Spinal cord (tissue), 10 donors: Measurements from ENCODE around the gene FBXL20. TPM values are rescaled to one million over a fixed set of nuclear protein-coding genes. Genes with fewer than 3 reads are reported as not detected.
"Not testable (repeated sequence)": the region's sequence is repeated elsewhere in the genome, so short reads cannot be mapped to it uniquely, and the experiment has no call there.

Experiments
- DNase-seq, 6 donors: peaks; one replicate each; pipeline versions ENCODE4 v3.0.0 to v3.0.0-alpha.2; 2013 to 2015; ENCODE audit warnings: low spot score in 6 of 6, low read depth in 4 of 6
- H3K27ac ChIP-seq: one replicate; pipeline ENCODE4 v1.5.1; 2013; ENCODE audit warnings: low read depth, low read length, control low read depth
- H3K27me3 ChIP-seq: one replicate; pipeline ENCODE4 v1.6.1; 2013; ENCODE audit warnings: low read length; ENCODE audit not compliant: control insufficient read depth, insufficient read depth
- H3K36me3 ChIP-seq: one replicate; pipeline ENCODE4 v1.6.1; 2013; ENCODE audit warnings: low read length; ENCODE audit not compliant: control insufficient read depth, insufficient read depth
- H3K4me1 ChIP-seq: one replicate; pipeline ENCODE4 v1.6.1; 2013; ENCODE audit warnings: low read length; ENCODE audit not compliant: control insufficient read depth, insufficient read depth
- H3K4me3 ChIP-seq: one replicate; pipeline ENCODE4 v1.5.1; 2013; ENCODE audit warnings: low read depth, low read length, control low read depth
- H3K9me3 ChIP-seq: one replicate; pipeline ENCODE4 v1.6.1; 2013; ENCODE audit warnings: low read length; ENCODE audit not compliant: control insufficient read depth, insufficient read depth
- WGBS: methylation state at CpG from one replicate; pipeline ENCODE4 v1.1.5; 2013; ENCODE audit warnings: missing lambda C conversion rate; ENCODE audit not compliant: insufficient coverage; 5-methylcytosine and 5-hydroxymethylcytosine counted together
- polyA plus RNA-seq, 2 donors: library from polyadenylated mRNA; unstranded; fragments of 120-200 nt; gene quantifications; one replicate each; pipeline ENCODE4 v1.2.1, GENCODE V29; 2013; ENCODE audit not compliant: insufficient read length in 2 of 2
- total RNA-seq, 2 donors: library from RNA; depleted of rRNA in 1 of 2; stranded (reverse); fragments of 120-200 nt in 1 of 2; fragments of >200 nt in 1 of 2; gene quantifications; one replicate each; pipeline versions ENCODE4 v1.2.3 to v1.2.4, GENCODE V29; 2013 to 2014
- donor health status: healthy.

FBXL20 gene
- total and polyA plus RNA-seq, 4 donors: 16.1 to 26.1 (median 19.1) TPM

DNA sequence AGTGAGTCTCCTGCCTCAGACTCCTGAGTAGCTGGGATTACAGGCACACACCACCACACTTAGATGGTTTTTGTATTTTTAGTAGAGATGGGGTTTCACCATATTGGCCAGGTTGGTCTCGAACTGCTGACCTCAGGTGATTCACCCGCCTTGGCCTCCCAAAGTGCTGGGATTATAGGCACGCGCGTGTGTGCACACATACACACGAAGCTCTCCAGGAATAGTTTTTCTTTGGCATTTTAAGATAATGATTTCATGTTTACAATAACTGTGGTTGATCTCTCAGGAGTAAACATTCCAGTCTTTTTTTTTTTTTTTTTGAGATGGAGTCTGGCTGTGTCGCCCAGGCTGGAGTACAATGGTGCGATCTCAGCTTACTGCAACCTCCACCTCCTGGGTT lies 123.2 kb downstream of the FBXL20 start:
- peaks cover 47% of the 10 kb centered on the region for H3K36me3 ChIP-seq
- not testable (repeated sequence) for H3K9me3 ChIP-seq, H3K27ac ChIP-seq, H3K4me3 ChIP-seq, H3K27me3 ChIP-seq, H3K4me1 ChIP-seq, DNase-seq
- WGBS: 100% methylated on average over 5 of the region's 8 CpGs

DNA sequence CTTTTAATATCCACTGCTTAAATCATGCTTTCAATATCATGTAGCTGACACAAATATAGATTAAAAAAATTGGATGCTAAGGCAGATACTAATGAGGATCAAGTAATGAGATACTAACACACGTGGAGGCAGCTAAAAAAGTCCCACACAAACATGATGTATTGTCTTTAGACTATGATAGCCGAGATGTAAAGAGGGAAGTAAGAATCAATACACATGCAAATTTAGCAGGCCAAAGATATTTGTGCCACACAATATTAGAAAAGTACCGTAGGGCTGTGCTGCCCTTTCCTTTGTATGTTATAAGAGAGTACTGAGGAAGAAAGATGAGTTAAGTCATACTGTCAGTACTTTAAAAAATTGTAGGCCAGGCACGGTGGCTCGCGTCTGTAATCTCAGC lies 124.3 kb downstream of the FBXL20 start:
- Histone ChIP-seq H3K36me3 (peaks cover 57% of the 10 kb centered on the region), H3K9me3 (no peaks in the 10 kb centered on the region), H3K4me3 (no peak overlapping the region), H3K27ac (no peak overlapping the region), H3K27me3 (no peaks in the 10 kb centered on the region), H3K4me1 (no peaks in the 10 kb centered on the region)
- WGBS: no CpG with 5 or more reads among the region's 6 CpGs
- no peak for DNase-seq

DNA sequence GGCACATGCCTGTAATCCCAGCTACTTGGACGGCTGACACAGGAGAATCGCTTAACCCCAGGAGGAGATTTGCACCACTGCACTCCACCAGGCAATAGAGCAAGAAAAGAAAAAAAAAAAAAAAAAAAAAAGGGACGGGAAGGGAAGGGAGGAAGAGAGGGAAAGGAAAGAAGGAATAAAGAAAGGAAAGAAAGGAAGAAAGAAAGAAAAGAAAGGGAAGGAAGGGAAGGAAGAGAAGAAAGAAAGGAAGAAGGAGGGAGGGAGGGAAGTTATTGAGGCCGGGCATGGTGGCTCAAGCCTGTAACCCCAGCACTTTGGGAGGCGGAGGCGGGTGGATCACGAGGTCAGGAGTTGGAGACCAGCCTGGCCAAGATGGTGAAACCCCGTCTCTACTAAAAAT lies 125.3 kb downstream of the FBXL20 start:
- Histone ChIP-seq H3K4me3 (no peak overlapping the region), H3K4me1 (no peaks in the 10 kb centered on the region), H3K27ac (no peak overlapping the region), H3K27me3 (no peaks in the 10 kb centered on the region), H3K9me3 (no peaks in the 10 kb centered on the region), H3K36me3 (peaks cover 63% of the 10 kb centered on the region)
- WGBS: 92% methylated on average over 2 of the region's 8 CpGs
- DNase-seq: no peak

DNA sequence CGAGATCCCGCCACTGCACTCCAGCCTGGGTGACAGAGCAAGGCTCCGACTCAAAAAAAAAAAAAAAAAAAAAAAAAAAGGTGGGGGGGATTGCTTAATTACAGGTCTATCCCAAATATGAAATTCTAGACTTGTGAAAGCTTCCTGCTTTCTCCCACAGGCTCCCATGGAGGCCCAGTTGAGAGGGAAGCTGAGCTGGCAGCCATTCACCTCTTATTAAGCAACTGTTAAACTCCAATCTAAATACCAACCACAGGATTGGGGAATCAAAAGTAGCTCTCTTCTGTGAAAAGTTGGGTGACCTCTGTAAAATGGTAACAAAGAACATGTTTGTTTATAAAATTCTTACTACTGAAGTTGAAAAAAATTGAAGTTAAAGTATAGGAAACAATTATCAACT lies 129.9 kb downstream of the FBXL20 start:
- no peaks in the 10 kb centered on the region for H3K9me3 ChIP-seq
- no peaks in the 10 kb centered on the region for H3K27me3 ChIP-seq
- no peak for DNase-seq
- H3K36me3 ChIP-seq: peaks cover 52% of the 10 kb centered on the region
- no peak overlapping the region for H3K4me3 ChIP-seq
- no peak overlapping the region for H3K27ac ChIP-seq
- H3K4me1 ChIP-seq: no peaks in the 10 kb centered on the region
- no CpG with 5 or more reads among the region's 3 CpGs for WGBS

DNA sequence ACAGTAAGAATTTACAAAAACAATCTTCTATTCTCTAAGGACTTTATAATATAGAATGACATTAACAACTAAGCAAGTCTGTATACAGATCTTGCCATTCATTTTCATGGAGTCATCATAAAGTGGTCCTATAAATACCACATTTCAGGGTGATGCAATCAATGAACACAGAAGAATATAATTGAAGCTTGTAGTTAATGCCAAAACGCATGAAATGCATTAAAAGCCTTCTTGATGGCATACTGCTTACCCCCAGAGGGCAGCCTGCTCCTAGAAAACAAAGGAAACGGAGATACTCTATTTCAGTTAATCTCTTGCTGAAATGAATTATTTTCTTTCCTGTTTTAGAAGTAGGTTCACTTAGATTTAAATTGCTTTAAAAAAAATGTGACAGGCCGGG lies 130.5 kb downstream of the FBXL20 start:
- Histone ChIP-seq H3K27ac (no peak overlapping the region), H3K4me1 (no peaks in the 10 kb centered on the region), H3K9me3 (no peaks in the 10 kb centered on the region), H3K36me3 (peaks cover 49% of the 10 kb centered on the region), H3K4me3 (no peak overlapping the region), H3K27me3 (no peaks in the 10 kb centered on the region)
- WGBS: no CpG with 5 or more reads among the region's 3 CpGs
- peak in 2 of 6 donors; percentile 44 to 59 for DNase-seq

DNA sequence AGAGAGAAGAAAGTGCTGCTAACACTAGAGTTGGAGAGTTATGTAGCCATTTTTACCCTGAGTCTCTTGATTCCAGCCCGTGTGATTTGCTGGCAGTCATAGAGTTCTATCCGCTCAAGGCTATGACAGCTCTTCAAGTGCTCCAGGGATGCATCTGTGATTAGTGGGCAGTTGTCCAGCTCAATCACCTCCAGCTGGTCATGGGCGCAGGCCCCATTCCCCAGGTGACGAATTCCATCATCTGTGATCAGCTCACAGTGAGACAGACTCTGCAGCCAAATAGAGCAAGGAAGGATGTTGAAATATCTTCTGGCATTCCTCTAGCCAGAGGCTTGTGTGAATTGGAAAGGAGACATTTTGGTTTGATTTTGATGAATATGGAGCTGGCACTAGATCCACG lies 137.3 kb downstream of the FBXL20 start:
- H3K4me3 ChIP-seq: no peak overlapping the region
- 74% methylated on average over 4 of the region's 5 CpGs for WGBS
- H3K27ac ChIP-seq: no peak overlapping the region
- no peaks in the 10 kb centered on the region for H3K4me1 ChIP-seq
- peak in 2 of 6 donors; percentile 33 to 59 for DNase-seq
- no peaks in the 10 kb centered on the region for H3K27me3 ChIP-seq
- H3K9me3 ChIP-seq: no peaks in the 10 kb centered on the region
- peaks cover 48% of the 10 kb centered on the region for H3K36me3 ChIP-seq

DNA sequence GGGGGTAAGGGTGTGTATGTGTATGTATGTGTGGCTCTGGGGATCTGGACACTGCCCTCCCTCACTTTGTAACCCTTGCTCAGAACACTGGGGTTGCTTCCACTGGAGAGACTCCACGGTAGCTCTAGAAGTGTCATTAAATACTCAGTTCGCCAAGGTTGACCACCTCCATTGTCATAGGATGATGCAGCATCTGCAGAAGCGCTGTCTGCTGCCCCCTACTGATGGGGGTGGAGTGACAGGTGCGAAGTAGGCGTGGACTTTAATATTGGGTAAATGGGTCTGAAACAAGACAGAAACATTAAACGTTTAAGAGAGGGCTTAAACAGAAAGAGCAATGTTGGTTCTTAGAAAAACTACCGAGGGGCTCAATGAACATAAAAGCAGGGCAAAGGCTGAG lies 140.1 kb downstream of the FBXL20 start:
- DNase-seq: no peak
- WGBS: 74% methylated on average over 6 of the region's 7 CpGs
- H3K4me1 ChIP-seq: no peaks in the 10 kb centered on the region
- H3K9me3 ChIP-seq: no peaks in the 10 kb centered on the region
- no peak overlapping the region for H3K4me3 ChIP-seq
- H3K36me3 ChIP-seq: peaks cover 41% of the 10 kb centered on the region
- no peaks in the 10 kb centered on the region for H3K27me3 ChIP-seq
- no peak overlapping the region for H3K27ac ChIP-seq

DNA sequence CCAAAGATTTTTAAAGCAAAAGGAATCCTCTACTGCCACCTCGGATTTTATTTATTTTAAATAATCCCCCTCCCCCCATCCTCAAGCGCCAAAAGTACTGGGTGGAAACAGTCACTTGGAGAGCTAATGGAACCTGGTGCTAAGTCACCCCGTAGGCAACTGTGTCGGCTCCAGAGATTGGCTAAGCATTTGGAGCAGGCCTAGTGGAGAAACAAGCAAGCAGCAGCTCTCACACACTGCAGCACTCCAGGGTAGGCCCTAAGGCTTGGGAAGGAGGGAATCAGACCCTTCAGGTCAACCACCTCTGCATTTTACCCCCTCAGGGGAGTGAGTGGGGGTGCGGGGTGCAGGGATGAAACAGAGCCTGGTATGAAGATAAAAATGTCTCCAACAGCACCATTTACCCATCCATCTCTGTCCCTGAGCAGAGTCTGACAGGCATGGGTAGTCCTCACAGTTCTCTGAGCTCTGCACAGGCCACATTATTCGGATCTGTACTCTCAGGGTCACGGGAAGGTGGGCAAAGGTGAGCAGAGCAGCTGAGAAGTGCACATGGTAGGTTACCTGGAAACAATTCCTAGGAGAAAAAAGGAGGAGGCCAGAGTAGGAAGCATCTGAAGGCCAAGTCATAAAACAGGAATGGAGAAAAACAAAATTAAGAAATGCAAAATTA lies 148.5 kb downstream of the FBXL20 start:
- DNase-seq: no peak
- H3K27me3 ChIP-seq: no peaks in the 10 kb centered on the region
- 93% methylated on average over 4 of the region's 7 CpGs for WGBS
- no peaks in the 10 kb centered on the region for H3K9me3 ChIP-seq
- peaks cover 30% of the 10 kb centered on the region for H3K36me3 ChIP-seq
- H3K4me3 ChIP-seq: no peak overlapping the region
- peaks cover 1% of the 10 kb centered on the region for H3K4me1 ChIP-seq
- H3K27ac ChIP-seq: no peak overlapping the region

DNA sequence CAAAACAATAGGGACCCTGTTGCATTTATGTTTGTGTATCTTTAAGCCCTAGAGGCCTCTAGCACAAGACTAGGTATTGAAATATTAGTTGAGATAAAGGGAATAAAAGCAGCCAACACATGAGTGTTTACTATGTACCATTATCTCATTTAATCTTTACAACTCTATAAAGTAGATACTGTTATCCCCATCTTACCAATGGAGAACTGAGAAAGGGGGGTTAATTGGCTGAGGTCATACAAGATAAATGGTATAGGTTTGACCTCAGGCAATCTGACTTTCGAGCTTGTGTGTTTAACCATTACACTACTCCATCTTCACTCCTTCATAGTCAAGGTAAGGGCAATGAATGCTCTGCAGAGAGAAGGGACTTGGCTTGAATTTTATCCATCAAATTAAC lies 149.4 kb downstream of the FBXL20 start:
- WGBS: no CpG with 5 or more reads among the region's 1 CpG
- no peaks in the 10 kb centered on the region for H3K27me3 ChIP-seq
- peaks cover 26% of the 10 kb centered on the region for H3K36me3 ChIP-seq
- H3K27ac ChIP-seq: no peak overlapping the region
- peaks cover 4% of the 10 kb centered on the region for H3K4me1 ChIP-seq
- DNase-seq: no peak
- no peak overlapping the region for H3K4me3 ChIP-seq
- no peaks in the 10 kb centered on the region for H3K9me3 ChIP-seq

DNA sequence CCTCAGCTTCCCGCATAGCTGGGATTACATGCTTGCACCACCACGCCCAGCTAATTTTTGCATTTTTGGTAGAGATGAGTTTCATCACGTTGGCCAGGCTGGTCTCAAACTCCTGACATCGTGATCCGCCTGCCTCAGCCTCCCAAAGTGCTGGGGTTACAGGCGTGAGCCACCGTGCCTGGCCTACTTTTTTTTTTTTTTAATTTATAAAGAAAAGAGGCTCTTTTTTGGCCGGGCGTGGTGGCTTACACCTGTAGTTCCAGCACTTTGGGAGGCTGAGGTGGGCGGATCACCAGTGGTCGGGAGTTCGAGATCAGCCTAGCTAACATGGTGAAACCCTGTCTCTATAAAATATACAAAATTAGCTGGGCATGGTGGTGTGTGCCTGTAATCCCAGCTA lies 151.3 kb downstream of the FBXL20 start:
- DNase-seq, H3K27me3 ChIP-seq, H3K4me3 ChIP-seq, H3K4me1 ChIP-seq, H3K9me3 ChIP-seq, H3K27ac ChIP-seq: not testable (repeated sequence)
- H3K36me3 ChIP-seq: peaks cover 20% of the 10 kb centered on the region
- WGBS: 96% methylated on average over 4 of the region's 12 CpGs
